Lower leg skin (tissue), 4 donors: ENCODE measurements around the gene JARID2. TPM values are rescaled to one million over a fixed set of nuclear protein-coding genes. Genes with fewer than 3 reads are reported as not detected.
A peak's percentile ranks its signal among the peaks of the same experiment; 100 is the strongest.

Source experiments
- DNase-seq, 2 donors: peaks; one replicate each; pipeline ENCODE4 v3.0.0-alpha.2; 2019; ENCODE audit warnings: low spot score in 2 of 2
- H3K4me3 ChIP-seq: fragments of 200-600 bp; sonication (generic); 2 replicates; pipeline ENCODE4 v1.5.1; 2017; ENCODE audit warnings: mild to moderate bottlenecking, low read depth; ENCODE audit not compliant: poor library complexity, severe bottlenecking
- POLR2A ChIP-seq, 2 donors: fragments of 450-650 bp; IDR thresholded peaks; one replicate each; pipeline ENCODE4 v1.6.1; 2016 to 2017; ENCODE audit warnings: antibody characterized with exemption in 2 of 2, mild to moderate bottlenecking in 1 of 2, moderate library complexity in 1 of 2
- WGBS, 2 donors: methylation state at CpG; one replicate each; pipeline ENCODE4 v1.1.5; 2018; 5-methylcytosine and 5-hydroxymethylcytosine counted together
- intact Hi-C: fragments of 100-400 bp; cut with DNase I; formaldehyde crosslinking; loops from one replicate; pipeline ENCODE4 v1.15.0; 2023; ENCODE audit warnings: low total_unique reads
- total RNA-seq, 4 donors: library from RNA; depleted of rRNA; stranded (reverse); fragments of >200 nt; gene quantifications; one replicate each; pipeline ENCODE4 v1.1.0, GENCODE V29; 2016
- TF ChIP-seq, protein P1 (sequence below), 3 donors: fragments of 450-650 bp; IDR thresholded peaks; one replicate each; pipeline ENCODE4 v1.5.1; 2016; ENCODE audit warnings: antibody characterized with exemption in 3 of 3, mild to moderate bottlenecking in 3 of 3, moderate library complexity in 2 of 3

JARID2 gene
- total RNA-seq, 4 donors from 2014 or later: 17.9 to 24.2 (median 21.6) TPM

- intact Hi-C loops: no loop called here
- WGBS, 2 donors: 49 to 54% methylated on average over 4 of the region's 4 CpGs
- no peak overlapping the region for H3K4me3 ChIP-seq
- TF ChIP-seq, protein P1, sequence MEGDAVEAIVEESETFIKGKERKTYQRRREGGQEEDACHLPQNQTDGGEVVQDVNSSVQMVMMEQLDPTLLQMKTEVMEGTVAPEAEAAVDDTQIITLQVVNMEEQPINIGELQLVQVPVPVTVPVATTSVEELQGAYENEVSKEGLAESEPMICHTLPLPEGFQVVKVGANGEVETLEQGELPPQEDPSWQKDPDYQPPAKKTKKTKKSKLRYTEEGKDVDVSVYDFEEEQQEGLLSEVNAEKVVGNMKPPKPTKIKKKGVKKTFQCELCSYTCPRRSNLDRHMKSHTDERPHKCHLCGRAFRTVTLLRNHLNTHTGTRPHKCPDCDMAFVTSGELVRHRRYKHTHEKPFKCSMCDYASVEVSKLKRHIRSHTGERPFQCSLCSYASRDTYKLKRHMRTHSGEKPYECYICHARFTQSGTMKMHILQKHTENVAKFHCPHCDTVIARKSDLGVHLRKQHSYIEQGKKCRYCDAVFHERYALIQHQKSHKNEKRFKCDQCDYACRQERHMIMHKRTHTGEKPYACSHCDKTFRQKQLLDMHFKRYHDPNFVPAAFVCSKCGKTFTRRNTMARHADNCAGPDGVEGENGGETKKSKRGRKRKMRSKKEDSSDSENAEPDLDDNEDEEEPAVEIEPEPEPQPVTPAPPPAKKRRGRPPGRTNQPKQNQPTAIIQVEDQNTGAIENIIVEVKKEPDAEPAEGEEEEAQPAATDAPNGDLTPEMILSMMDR (IDR thresholded peaks at IDR 0.05): no peak
- no peak for TF ChIP-seq POLR2A (IDR thresholded peaks at IDR 0.05)
- no peak for DNase-seq
Measured at GRCh38 chr6:15441981-15442380, 196.1 kb downstream of the JARID2 start.

- intact Hi-C loops: no loop called here
Measured at GRCh38 chr6:15442467-15442866, 196.6 kb downstream of the JARID2 start.

DNA sequence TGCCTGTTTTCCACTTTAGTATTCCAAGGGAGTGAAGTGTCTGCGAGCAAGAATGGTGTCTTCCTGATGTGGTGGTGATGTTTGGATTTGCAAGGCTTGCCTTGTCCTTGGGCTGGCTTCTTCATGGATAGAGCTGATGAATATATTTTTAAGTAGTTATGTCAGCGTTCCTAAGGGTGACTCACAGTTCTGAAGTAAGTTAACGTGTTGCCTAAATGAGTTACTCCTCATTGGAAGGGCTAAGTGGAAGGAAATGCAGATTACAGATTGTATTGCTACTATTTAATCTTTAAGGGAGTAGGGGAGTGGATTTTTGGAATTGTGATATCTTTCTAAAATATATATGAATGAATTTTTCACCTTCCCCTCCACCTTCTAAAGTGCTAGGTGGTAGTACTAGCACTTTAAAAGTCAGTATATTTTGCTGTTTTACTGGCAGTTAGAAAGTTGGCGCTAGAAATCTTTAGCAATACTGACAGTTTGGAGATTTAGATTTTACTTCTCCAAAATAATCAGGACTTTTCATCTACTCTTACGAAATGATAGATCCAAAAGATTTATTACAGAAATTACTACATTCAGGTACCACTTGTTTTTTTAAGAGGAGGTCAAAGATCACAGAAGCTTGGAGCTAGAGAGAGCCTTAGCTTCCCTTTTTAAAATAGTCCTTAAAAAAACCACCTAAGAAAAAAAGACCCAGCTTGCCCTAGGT is 197.4 kb downstream of the JARID2 start:
- WGBS, 2 donors: 43 to 50% methylated on average over 5 of the region's 5 CpGs

More at GRCh38 chr6:15442467-15442866, 196.6 kb downstream of the JARID2 start:
- no peak overlapping the region for H3K4me3 ChIP-seq
- 74 to 76% methylated on average over 6 of the region's 6 CpGs for whole genome bisulfite sequencing, 2 donors
- TF ChIP-seq, protein P1 (IDR thresholded peaks at IDR 0.05): no peak
- TF ChIP-seq POLR2A (IDR thresholded peaks at IDR 0.05): no peak
- DNase-seq: no peak

DNA sequence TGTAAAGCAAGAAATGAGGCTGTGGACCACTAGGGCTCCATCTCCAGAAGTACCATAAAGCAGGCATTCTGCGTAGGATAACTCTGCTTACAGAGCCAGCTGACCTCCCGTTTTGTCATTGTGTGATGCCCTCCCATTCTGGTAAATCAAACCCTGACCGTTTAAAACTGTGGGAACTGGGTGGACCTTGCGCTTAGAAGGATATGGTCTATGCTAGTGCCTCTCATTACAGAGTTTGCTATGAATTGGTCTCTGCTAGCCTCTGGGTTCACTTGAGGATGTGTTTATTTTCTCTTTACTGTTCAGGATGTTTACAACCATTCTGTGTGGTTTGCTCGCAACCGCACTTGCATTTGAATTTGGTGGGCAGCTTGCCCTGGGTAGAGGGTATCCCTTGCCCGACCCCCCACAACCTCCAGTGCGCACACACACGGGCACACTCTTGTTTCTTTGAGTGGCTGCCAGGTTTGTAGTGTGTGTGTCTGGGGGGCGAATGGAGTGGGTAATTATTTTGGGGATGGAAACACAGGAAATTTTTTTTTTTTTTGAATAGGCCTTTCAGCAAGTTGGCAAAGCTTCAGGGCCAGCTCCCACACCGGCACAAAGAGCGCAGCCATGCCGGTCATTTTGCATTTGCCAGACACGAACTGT is 198.3 kb downstream of the JARID2 start:
- no peak for DNase-seq
- no peak overlapping the region for H3K4me3 ChIP-seq
- TF ChIP-seq, protein P1 (IDR thresholded peaks at IDR 0.05): no peak
- TF ChIP-seq POLR2A (IDR thresholded peaks at IDR 0.05): no peak
- intact Hi-C loops: no loop called here
- WGBS, 2 donors: 65 to 75% methylated on average over 14 of the region's 14 CpGs

More for the DNA sequence above, 197.4 kb downstream of the JARID2 start:
- no peak for DNase-seq
- no peak for TF ChIP-seq POLR2A (IDR thresholded peaks at IDR 0.05)
- TF ChIP-seq, protein P1 (IDR thresholded peaks at IDR 0.05): no peak
- intact Hi-C loops: no loop called here
- no peak overlapping the region for H3K4me3 ChIP-seq

DNA sequence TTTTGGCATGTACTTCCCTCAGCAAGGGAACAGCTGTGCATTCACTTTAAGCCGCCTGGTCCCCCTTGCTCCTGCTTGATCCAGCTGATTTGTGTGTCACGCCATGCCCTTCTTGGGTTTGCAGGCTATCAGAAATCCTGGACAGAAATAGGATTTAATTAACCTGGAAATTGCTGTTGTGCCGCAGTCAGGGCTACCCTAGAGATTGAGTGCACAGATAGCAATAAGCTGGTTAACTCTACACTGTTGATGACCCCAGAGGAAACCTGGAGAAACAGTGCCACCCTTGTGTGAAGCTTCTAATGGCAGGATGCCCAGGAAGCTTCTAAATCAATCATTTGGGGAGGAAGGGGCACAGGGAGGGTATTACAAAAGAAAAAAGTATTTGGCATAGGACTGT is 199.0 kb downstream of the JARID2 start:
- no peak overlapping the region for H3K4me3 ChIP-seq
- intact Hi-C loops: no loop called here
- TF ChIP-seq POLR2A (IDR thresholded peaks at IDR 0.05): no peak
- TF ChIP-seq, protein P1 (IDR thresholded peaks at IDR 0.05): no peak
- peak in 1 of 2 donors; percentile 43 for DNase-seq
- 71 to 78% methylated on average over 3 of the region's 3 CpGs for whole genome bisulfite sequencing, 2 donors
